Measurements from ENCODE around the gene HHATL. TPM values are rescaled to one million over a fixed set of nuclear protein-coding genes. Genes with fewer than 3 reads are reported as not detected.

HHATL gene
- total and polyA plus RNA-seq, 10 of the 15 experiments (the other 5 are each of a cell fraction or from before 2014, with no cell fraction given), result not detected

- no peak for TF ChIP-seq POU2F2 (IDR thresholded peaks at IDR 0.05; ENCODE audit: borderline replicate concordance, low read depth, low read length)
- TF ChIP-seq NR2C1 (IDR thresholded peaks at IDR 0.05), result no peak
- TF ChIP-seq MAX (IDR thresholded peaks at IDR 0.05; ENCODE audit: low read depth, low read length), result no peak
- no peak for TF ChIP-seq SUPT20H (IDR thresholded peaks at IDR 0.05; ENCODE audit: borderline replicate concordance, control insufficient read depth, low read depth, low read length)
- TF ChIP-seq ZNF384 (IDR thresholded peaks at IDR 0.05; ENCODE audit: borderline replicate concordance, low read depth, low read length), result no peak
- TF ChIP-seq EGR1 (IDR thresholded peaks at IDR 0.05; ENCODE audit: borderline replicate concordance in 1 of 2, low read depth in 2 of 2, low read length in 2 of 2), result no peak
- TF ChIP-seq GATAD2B (conservative IDR thresholded peaks at IDR 0.05; ENCODE audit: low read depth), result no peak
- TF ChIP-seq IKZF2 (IDR thresholded peaks at IDR 0.05), result no peak
- TF ChIP-seq SMAD1 (IDR thresholded peaks at IDR 0.05; ENCODE audit: low read depth, partially characterized antibody), result no peak
- TF ChIP-seq MLLT1 (IDR thresholded peaks at IDR 0.05), result no peak
- TF ChIP-seq BHLHE40 (IDR thresholded peaks at IDR 0.05; ENCODE audit: borderline replicate concordance in 1 of 2, low read depth in 2 of 2, low read length in 1 of 2), result no peak
- no peak for TF ChIP-seq RUNX3 (IDR thresholded peaks at IDR 0.05; ENCODE audit: low read length)
- ChIA-PET RAD21 (ENCODE audit: unreplicated experiment) (no interaction called here), SMC1A (ENCODE audit: uncharacterized antibody, unreplicated experiment) (no interaction called here), POLR2A (no interaction called here), CTCF (no interaction called here)
- BruUV-seq (replicated peaks), result no TSS peak
- no peaks in the 10 kb centered on the region for H3K36me3 ChIP-seq (ENCODE audit: control insufficient read depth in 2 of 2, insufficient read depth in 2 of 2, low read length in 1 of 2)
- no peak overlapping the region for H3K27ac ChIP-seq (ENCODE audit: control insufficient read depth, insufficient read depth)
- H3K27me3 ChIP-seq (replicated peaks in 1 of 2; ENCODE audit: control insufficient read depth in 2 of 2, insufficient read depth in 2 of 2, low read length in 1 of 2), result no peaks in the 10 kb centered on the region
- DNase-seq (ENCODE audit: low read depth, low spot score), result no peak
- intact Hi-C loops (cut with micrococcal nuclease; ENCODE audit: unreplicated experiment), result no loop called here
- ATAC-seq, result no peak
- FAIRE-seq, result no peak
- no peak overlapping the region for H3K4me2 ChIP-seq (ENCODE audit: control insufficient read depth, insufficient read depth)
- no peak overlapping the region for H3K4me3 ChIP-seq
- no peaks in the 10 kb centered on the region for H3K79me2 ChIP-seq (ENCODE audit: control insufficient read depth, insufficient read depth, low read length)
- no peak overlapping the region for H2AFZ ChIP-seq (ENCODE audit: control insufficient read depth, low read depth, low read length)
- 0% methylated on average over 2 of the region's 2 CpGs for WGBS (ENCODE audit: insufficient coverage, insufficient replicate concordance, low lambda C conversion rate, missing lambda C conversion rate)
- no peaks in the 10 kb centered on the region for H4K20me1 ChIP-seq (ENCODE audit: control insufficient read depth, insufficient read depth)
- H3K4me1 ChIP-seq (ENCODE audit: control insufficient read depth, insufficient read depth, low read length), result no peaks in the 10 kb centered on the region
- in situ Hi-C loops (cut with MboI), result no loop called here
- H3K9ac ChIP-seq (ENCODE audit: control insufficient read depth, insufficient read depth, low read length), result no peak overlapping the region
- no peaks in the 10 kb centered on the region; the same call in 1 of the 3 replicates for H3K9me3 ChIP-seq (replicated peaks; ENCODE audit: control insufficient read depth, insufficient read depth, low read length)
Observed at GRCh38 chr3:42678447-42678846, 24.2 kb downstream of the HHATL start.
